ENCODE data around the gene ATP8A2. TPM values are rescaled to one million over a fixed set of nuclear protein-coding genes. Genes with fewer than 3 reads are reported as not detected.

ATP8A2 gene
- polyA plus RNA-seq, 1 donor from 2014 or later = 11.9 TPM

- H2AFZ ChIP-seq (ENCODE audit: low read depth, low read length) = no peak overlapping the region
- H3K36me3 ChIP-seq (ENCODE audit: insufficient read depth, low read length) = no peaks in the 10 kb centered on the region
- H3K27ac ChIP-seq (ENCODE audit: low read length) = no peak overlapping the region
- H3K79me2 ChIP-seq (replicated peaks; ENCODE audit: insufficient read depth, low read length) = no peaks in the 10 kb centered on the region
- H3F3A ChIP-seq (ENCODE audit: insufficient read depth, low read length, poor library complexity, severe bottlenecking) = no peaks in the 10 kb centered on the region
- no peak overlapping the region for H3K9ac ChIP-seq (ENCODE audit: low read length)
- H3K4me3 ChIP-seq (ENCODE audit: low read length) = no peak overlapping the region
- TF ChIP-seq SMC3 (conservative IDR thresholded peaks at IDR 0.05; ENCODE audit: poor library complexity) = no peak
- TF ChIP-seq EZH2 (IDR thresholded peaks at IDR 0.05; ENCODE audit: borderline replicate concordance, insufficient read depth, low read length, poor library complexity, severe bottlenecking) = no peak
- TF ChIP-seq POLR2AphosphoS5 (IDR thresholded peaks at IDR 0.05) = no peak
- no peak for TF ChIP-seq TAF1 (IDR thresholded peaks at IDR 0.05; ENCODE audit: low read depth)
- no peak for TF ChIP-seq CTCF (IDR thresholded peaks at IDR 0.05; ENCODE audit: poor library complexity, severe bottlenecking)
- TF ChIP-seq REST (IDR thresholded peaks at IDR 0.05; ENCODE audit: borderline replicate concordance) = no peak
- no peak for TF ChIP-seq RAD21 (conservative IDR thresholded peaks at IDR 0.05)
- TF ChIP-seq MXI1 (conservative IDR thresholded peaks at IDR 0.05; ENCODE audit: poor library complexity, severe bottlenecking) = no peak
- no peak for TF ChIP-seq EP300 (conservative IDR thresholded peaks at IDR 0.05; ENCODE audit: poor library complexity, severe bottlenecking)
- no peaks in the 10 kb centered on the region for H4K20me1 ChIP-seq (ENCODE audit: insufficient read depth)
- H3K9me2 ChIP-seq (ENCODE audit: insufficient read depth, low read length) = no peaks in the 10 kb centered on the region
- H3K9me3 ChIP-seq (ENCODE audit: low read length) = no peaks in the 10 kb centered on the region
- H3K4me2 ChIP-seq (ENCODE audit: low read length) = no peak overlapping the region
- H3K27me3 ChIP-seq (ENCODE audit: insufficient read depth, low read depth, low read length) = no peaks in the 10 kb centered on the region
Observed at GRCh38 chr13:25857830-25858229, 486.1 kb downstream of the ATP8A2 start.

- H3K27me3 ChIP-seq (ENCODE audit: insufficient read depth, low read depth, low read length) = no peaks in the 10 kb centered on the region
- no peaks in the 10 kb centered on the region for H3K9me3 ChIP-seq (ENCODE audit: low read length)
- H4K20me1 ChIP-seq (ENCODE audit: insufficient read depth) = no peaks in the 10 kb centered on the region
- no peak overlapping the region for H3K4me2 ChIP-seq (ENCODE audit: low read length)
- H3K9ac ChIP-seq (ENCODE audit: low read length) = no peak overlapping the region
- H3K79me2 ChIP-seq (replicated peaks; ENCODE audit: insufficient read depth, low read length) = no peaks in the 10 kb centered on the region
- no peak overlapping the region for H3K4me3 ChIP-seq (ENCODE audit: low read length)
- no peaks in the 10 kb centered on the region for H3K9me2 ChIP-seq (ENCODE audit: insufficient read depth, low read length)
- no peak overlapping the region for H2AFZ ChIP-seq (ENCODE audit: low read depth, low read length)
- H3F3A ChIP-seq (ENCODE audit: insufficient read depth, low read length, poor library complexity, severe bottlenecking) = no peaks in the 10 kb centered on the region
- H3K36me3 ChIP-seq (ENCODE audit: insufficient read depth, low read length) = no peaks in the 10 kb centered on the region
- TF ChIP-seq CTCF (IDR thresholded peaks at IDR 0.05; ENCODE audit: poor library complexity, severe bottlenecking) = no peak
- TF ChIP-seq SMC3 (conservative IDR thresholded peaks at IDR 0.05; ENCODE audit: poor library complexity) = no peak
- TF ChIP-seq RAD21 (conservative IDR thresholded peaks at IDR 0.05) = no peak
- no peak for TF ChIP-seq EP300 (conservative IDR thresholded peaks at IDR 0.05; ENCODE audit: poor library complexity, severe bottlenecking)
- no peak for TF ChIP-seq TAF1 (IDR thresholded peaks at IDR 0.05; ENCODE audit: low read depth)
- H3K27ac ChIP-seq (ENCODE audit: low read length) = no peak overlapping the region
Observed at GRCh38 chr13:25859528-25859927, 487.8 kb downstream of the ATP8A2 start.
